ENCODE data around the gene HSD17B2.

HSD17B2 gene

DNA sequence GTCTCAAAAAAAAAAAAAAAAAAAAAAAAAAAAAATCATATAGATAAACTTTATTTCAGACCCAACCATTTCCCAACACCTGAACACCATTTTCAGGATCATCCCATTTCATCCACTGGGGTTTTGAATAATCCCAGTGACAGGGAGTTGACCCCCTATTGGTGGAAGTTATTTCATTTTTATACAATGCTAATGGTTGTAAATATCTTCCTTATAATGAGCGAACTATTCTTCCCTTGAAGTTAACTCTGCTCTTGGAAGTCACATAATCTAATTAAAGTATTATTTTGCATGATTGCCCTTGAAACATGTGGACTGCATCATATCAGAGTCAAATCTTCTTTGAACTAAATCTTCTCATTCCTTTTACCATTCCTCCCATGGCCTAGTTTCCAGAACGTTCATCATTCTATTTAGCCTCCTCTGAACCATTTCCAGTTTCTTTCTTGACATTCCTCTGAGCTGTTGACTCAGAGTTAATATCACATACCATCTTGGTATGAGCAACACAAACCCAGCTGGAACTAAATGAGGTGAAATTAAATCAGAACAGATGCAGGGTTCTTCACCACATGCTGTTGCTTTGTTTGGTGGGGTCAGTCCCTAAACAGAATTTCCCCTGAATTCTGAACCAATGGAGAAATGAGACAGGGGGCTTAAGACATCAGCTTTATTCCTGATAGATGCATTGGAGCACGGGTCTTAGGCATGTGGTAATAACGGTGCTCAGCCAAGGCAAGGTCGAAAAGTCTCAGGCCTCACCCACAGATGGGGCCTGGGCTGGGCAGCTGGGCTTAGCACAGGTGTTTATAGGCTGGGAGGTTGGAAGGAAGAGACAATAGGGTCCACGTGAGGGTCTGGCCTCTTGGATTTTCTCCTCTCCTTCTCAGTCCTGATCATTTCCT, 8.9 kb downstream of the HSD17B2 start:
- peak; percentile 51 for DNase-seq
- in situ Hi-C loops (cut with HindIII; ENCODE audit: low pct_ligation_motif_present, low pct_unique_long_range_greater_than_20kb, low sequenced_read_pairs), result loop anchor here (25.0 kb wide), 1 partner anchor 193 kb away; no protein-coding TSS in a partner anchor

DNA sequence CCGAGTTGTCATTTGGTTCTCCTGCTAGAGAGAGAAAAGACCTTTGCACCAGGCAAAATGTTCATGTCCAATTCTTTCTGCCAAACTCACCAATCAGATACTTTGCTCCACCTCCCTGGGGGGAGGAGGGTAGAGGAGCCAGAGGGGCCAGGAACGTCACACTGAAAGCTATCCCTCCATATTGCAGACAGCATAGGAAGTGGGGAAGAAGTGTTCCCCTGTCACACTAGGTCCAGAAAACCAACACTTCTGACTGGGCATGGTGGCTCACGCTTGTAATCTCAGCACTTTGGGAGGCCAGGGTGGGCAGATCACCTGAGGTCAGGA, 9.5 kb downstream of the HSD17B2 start:
- in situ Hi-C loops (cut with HindIII; ENCODE audit: low pct_ligation_motif_present, low pct_unique_long_range_greater_than_20kb, low sequenced_read_pairs), result loop anchor here (25.0 kb wide), 1 partner anchor 193 kb away; no protein-coding TSS in a partner anchor
- peak; percentile 5 for DNase-seq

DNA sequence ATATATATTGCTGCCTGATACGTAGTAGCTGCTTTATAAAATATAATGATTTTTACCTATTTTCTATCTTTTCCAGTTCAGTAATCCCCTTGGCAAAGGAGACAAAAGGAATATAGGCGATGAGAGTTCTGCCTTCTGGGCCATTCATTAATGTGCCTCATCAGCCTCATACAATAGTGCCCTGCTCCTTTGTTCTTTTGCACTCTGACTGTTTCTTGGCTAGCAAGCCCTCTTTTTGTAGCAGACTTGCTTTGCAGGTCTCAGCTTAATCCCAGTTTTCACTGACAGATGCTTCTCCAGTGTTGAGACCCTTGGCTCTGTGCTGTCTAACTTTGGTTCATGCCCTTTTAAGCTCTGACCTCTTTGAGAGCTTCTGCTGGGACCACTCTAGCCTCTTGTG, 10.4 kb downstream of the HSD17B2 start:
- in situ Hi-C loops (cut with HindIII; ENCODE audit: low pct_ligation_motif_present, low pct_unique_long_range_greater_than_20kb, low sequenced_read_pairs), result loop anchor here (25.0 kb wide), 1 partner anchor 192 kb away; no protein-coding TSS in a partner anchor
- no peak for DNase-seq

DNA sequence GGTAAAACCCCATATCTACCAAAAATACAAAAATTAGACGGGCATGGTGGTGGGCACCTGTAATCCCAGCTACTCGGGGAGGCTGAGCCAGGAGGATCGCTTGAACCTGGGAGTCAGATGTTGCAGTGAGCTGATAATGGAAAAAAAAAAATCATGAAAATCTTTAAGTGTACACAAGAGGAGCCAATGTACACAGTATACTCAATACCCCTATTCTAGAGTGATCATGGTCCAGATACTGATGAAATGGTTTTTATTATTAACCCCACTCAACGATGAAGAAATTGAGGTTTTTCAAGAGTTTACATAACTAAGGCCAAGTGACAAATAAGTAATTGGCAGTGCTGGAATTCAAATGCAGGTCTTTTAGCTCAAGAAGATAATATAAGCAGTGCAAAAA, 11.5 kb downstream of the HSD17B2 start:
- in situ Hi-C loops (cut with HindIII; ENCODE audit: low pct_ligation_motif_present, low pct_unique_long_range_greater_than_20kb, low sequenced_read_pairs), result loop anchor here (25.0 kb wide), 1 partner anchor 191 kb away; no protein-coding TSS in a partner anchor
- no peak for DNase-seq

DNA sequence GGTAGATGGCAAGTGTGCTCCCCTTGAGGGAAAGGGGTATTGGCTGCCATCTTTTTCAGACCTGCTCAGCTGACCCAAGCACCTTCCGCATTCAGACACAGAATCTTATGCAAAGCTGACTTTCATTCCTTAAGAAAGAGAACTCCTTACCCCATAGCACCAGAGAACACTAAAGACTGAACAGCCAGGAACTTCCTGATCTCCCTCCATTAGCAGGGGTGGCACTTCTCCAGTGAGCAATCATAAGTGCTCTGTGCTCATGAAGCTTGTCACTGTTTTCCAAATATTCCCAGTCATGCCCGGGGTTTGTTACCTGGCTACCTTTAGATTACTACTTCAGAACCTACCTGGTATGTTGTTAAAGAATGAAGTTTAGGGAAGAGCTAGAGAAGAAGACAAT, 11.9 kb downstream of the HSD17B2 start:
- DNase-seq, result no peak
- in situ Hi-C loops (cut with HindIII; ENCODE audit: low pct_ligation_motif_present, low pct_unique_long_range_greater_than_20kb, low sequenced_read_pairs), result loop anchor here (25.0 kb wide), 1 partner anchor 190 kb away; no protein-coding TSS in a partner anchor

DNA sequence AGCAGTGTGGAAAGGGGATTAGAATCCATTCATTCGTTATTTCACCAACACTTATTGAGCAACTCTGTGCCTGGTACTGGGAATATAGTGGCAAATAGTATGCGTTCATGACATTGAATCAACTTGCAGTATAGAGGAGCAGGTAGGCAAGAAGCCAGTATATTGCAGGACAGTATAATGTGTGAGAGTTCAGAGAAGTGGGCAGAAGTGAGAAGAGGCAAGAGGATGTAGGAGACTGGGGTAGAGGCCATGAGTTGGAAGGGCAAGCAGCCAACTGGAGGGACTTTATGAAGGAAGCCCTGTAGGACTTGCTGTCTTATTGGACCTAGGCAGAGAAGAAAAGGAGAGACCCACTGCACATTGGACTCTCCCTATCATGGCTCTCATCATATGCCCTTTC, 12.3 kb downstream of the HSD17B2 start:
- in situ Hi-C loops (cut with HindIII; ENCODE audit: low pct_ligation_motif_present, low pct_unique_long_range_greater_than_20kb, low sequenced_read_pairs), result loop anchor here (25.0 kb wide), 1 partner anchor 190 kb away; no protein-coding TSS in a partner anchor
- no peak for DNase-seq

DNA sequence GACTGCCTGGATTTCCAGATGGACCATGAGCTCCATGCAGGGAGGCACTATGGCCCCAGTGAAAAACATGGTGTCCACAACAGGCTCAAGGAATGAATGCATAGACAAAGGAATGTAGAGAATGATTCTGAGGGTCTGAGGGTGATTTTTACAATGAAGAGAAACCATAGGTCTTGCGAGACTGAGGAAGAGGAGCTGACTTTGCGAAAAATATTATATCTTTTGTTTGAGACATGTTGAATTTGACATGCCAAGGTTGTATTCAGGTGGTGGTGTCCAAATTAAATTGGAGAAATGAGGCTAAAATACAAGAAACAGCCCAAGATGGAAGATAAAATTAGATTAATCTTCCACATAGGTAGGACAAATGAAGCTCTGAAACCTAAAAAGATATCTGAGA, 12.7 kb downstream of the HSD17B2 start:
- in situ Hi-C loops (cut with HindIII; ENCODE audit: low pct_ligation_motif_present, low pct_unique_long_range_greater_than_20kb, low sequenced_read_pairs), result loop anchor here (25.0 kb wide), 1 partner anchor 190 kb away; no protein-coding TSS in a partner anchor
- DNase-seq, result no peak

DNA sequence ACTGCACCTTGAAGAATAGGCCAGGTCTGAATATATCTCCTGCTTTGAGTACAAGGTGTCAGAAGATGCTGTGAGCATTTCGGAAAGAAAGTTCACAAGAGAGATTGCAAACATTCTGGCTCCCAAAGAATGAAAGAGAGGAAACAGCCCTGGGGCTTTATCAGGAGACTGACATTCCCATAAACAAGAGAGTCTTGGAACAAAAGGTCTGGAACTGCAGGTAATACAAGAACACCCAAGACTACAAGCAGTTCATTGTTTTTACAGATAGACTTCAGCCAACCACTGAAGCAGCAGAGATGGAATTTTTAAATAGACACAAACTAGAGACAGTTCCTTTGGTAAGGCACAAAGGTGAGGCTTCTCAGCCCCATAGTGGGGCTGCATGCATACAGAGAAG, 14.4 kb downstream of the HSD17B2 start:
- in situ Hi-C loops (cut with HindIII; ENCODE audit: low pct_ligation_motif_present, low pct_unique_long_range_greater_than_20kb, low sequenced_read_pairs), result loop anchor here (25.0 kb wide), 1 partner anchor 188 kb away; no protein-coding TSS in a partner anchor
- DNase-seq, result no peak

DNA sequence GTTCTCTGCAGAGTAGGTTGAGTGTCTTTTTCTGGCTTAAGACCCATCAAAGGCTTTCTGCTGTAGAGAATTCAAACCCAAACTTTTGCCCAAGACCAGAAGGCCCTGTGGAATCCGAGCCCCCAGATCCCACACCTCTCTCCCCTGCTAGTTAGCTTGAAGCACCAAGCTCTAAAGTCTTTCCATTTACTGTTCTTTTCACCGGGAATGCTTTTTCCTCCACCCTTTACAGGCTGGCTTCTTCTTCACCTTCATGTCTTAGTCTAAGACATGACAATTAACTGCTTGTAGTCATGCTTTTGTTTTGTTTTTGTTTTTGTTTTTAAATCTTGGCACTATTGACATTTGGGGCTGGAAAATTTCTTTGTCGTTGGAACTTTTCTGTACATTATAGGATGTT, 15.5 kb downstream of the HSD17B2 start:
- in situ Hi-C loops (cut with HindIII; ENCODE audit: low pct_ligation_motif_present, low pct_unique_long_range_greater_than_20kb, low sequenced_read_pairs), result no loop called here
- DNase-seq, result no peak

GRCh38 chr16:82050909-82051357, 15.9 kb downstream of the HSD17B2 start:
- no peak for DNase-seq
- in situ Hi-C loops (cut with HindIII; ENCODE audit: low pct_ligation_motif_present, low pct_unique_long_range_greater_than_20kb, low sequenced_read_pairs), result no loop called here

GRCh38 chr16:82051656-82052055, 16.6 kb downstream of the HSD17B2 start:
- in situ Hi-C loops (cut with HindIII; ENCODE audit: low pct_ligation_motif_present, low pct_unique_long_range_greater_than_20kb, low sequenced_read_pairs), result no loop called here
- DNase-seq, result no peak

DNA sequence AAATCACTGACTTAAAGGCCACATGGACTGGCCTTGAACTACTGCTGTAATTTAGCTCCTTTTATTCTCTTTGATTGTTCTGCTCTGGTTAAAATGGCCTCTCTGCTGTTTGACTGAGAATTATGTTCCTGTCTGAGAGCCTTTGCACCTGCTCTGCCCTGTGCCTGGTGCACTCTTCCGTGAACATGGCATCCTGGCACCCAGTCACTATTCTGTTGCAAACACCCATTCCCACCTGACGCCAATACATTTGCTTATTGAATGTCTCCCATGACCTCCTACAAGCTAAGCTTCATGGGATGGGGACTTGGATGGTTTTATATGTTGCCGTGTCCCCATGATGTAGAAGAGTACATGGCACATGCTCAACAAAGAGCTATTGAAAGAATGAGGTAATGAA, 20.1 kb downstream of the HSD17B2 start:
- no peak for DNase-seq
- in situ Hi-C loops (cut with HindIII; ENCODE audit: low pct_ligation_motif_present, low pct_unique_long_range_greater_than_20kb, low sequenced_read_pairs), result no loop called here

GRCh38 chr16:82055728-82056549, 20.9 kb downstream of the HSD17B2 start:
- in situ Hi-C loops (cut with HindIII; ENCODE audit: low pct_ligation_motif_present, low pct_unique_long_range_greater_than_20kb, low sequenced_read_pairs), result no loop called here
- no peak for DNase-seq

GRCh38 chr16:82056550-82056896, 21.5 kb downstream of the HSD17B2 start:
- DNase-seq, result no peak
- in situ Hi-C loops (cut with HindIII; ENCODE audit: low pct_ligation_motif_present, low pct_unique_long_range_greater_than_20kb, low sequenced_read_pairs), result no loop called here

DNA sequence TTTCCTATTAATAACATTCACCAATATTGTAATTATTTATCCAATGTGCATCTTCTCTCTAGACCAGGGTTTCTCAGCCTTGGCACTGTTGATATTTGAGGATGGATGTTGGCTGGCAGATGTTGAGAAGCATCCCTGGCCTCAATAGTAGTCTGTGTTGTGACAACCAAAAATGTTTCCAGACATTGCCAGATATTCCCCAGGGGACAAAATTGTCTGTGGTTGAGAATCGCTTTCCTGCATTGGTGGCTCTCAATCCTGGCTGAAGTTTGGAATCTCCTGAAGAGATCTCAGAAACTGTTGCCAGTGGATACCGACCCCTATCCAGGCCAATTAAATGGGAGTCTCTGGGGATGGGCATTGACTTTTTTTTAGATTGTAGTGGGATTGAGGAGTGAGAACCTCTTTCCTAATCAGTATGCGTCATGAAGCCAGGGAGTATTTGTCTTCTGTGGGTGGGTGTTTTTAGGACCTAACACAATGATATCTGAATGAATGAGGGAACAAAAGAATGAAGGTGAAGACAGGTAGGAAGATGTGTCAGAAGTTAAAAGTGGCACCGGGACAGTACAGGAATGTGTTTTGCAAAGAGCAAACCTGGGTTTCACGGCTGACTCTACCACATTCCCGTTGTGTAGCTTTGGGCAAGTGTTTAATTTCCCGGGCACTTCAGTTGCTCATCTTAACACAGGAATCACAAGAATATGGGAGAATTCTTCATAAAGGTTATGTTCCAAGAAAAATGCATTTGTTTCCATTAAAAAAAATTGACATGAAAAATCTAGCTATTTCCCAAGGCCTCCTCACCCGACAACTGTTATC, 24.3 kb downstream of the HSD17B2 start:
- DNase-seq, result no peak
- in situ Hi-C loops (cut with HindIII; ENCODE audit: low pct_ligation_motif_present, low pct_unique_long_range_greater_than_20kb, low sequenced_read_pairs), result no loop called here

- DNase-seq, result no peak
- in situ Hi-C loops (cut with HindIII; ENCODE audit: low pct_ligation_motif_present, low pct_unique_long_range_greater_than_20kb, low sequenced_read_pairs), result no loop called here
Observed at GRCh38 chr16:82059983-82060421, 24.9 kb downstream of the HSD17B2 start.

- in situ Hi-C loops (cut with HindIII; ENCODE audit: low pct_ligation_motif_present, low pct_unique_long_range_greater_than_20kb, low sequenced_read_pairs), result no loop called here
- peak; percentile 60 for DNase-seq
Observed at GRCh38 chr16:82061861-82062525, 26.9 kb downstream of the HSD17B2 start.

DNA sequence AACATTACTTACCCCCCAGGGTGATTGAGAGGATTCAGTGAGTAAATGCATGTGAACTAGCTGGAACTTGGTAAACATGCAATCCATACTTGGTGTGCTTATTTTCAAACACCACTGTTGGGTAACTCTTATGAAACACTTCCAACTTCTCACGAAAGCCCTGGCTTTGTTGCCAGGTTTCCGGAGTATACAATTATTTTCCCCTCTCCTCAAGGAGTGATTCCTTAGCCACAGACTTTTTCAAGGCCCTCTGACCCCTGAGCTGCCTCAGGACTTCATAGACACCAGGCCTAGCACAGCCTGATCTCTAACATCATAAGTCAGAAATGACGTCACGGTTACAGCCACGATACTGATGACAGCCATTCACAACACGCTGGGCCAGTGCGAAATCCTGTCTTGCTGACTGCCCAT, 27.6 kb downstream of the HSD17B2 start:
- no peak for DNase-seq
- in situ Hi-C loops (cut with HindIII; ENCODE audit: low pct_ligation_motif_present, low pct_unique_long_range_greater_than_20kb, low sequenced_read_pairs), result no loop called here

All from ACHN (cell line).